Erythroblast (primary cell): ENCODE data around the gene SETBP1.

ENCODE experiments used
- GATA1 ChIP-seq: IDR thresholded peaks from 2 replicates; pipeline ENCODE4 v1.6.1; 2011; ENCODE audit warnings: low read depth, mild to moderate bottlenecking, control low read depth, low read length, moderate library complexity
- POLR2A ChIP-seq: IDR thresholded peaks from 2 replicates; pipeline ENCODE4 v1.6.1; 2011; ENCODE audit warnings: mild to moderate bottlenecking, low read length

DNA sequence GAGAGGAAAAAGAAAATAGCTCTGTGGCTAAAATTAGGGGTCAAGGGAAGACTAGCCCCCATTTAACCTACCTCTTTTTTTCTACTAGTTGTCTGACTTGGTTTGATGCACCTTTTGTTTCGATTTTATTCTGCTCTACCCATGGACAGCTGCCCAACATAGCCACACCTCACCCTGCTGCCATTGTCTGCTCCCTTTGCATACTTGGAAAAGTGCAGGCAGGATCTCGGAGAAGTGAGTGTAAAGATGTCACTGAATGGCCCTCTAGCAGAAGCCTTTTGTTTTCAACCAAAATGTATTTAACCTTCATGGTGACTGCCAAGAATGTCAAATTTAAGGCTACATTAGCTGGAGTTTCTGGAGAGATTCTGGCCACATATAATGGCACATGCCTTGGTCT is 62.9 kb downstream of the SETBP1 start:
- TF ChIP-seq POLR2A (no peak), GATA1 (no peak)
